SJCRH30 (cell line): ENCODE data around the gene NFATC1. TPM values are rescaled to one million over a fixed set of nuclear protein-coding genes. Genes with fewer than 3 reads are reported as not detected.
A peak's percentile ranks its signal among the peaks of the same experiment; 100 is the strongest.

Experiments
- DNase-seq, 2 experiments: peaks; one replicate each; pipeline ENCODE4 v3.0.0-alpha.2; 2015 to 2020
- H3K27ac ChIP-seq: fragments of 250-450 bp; sonication (Bioruptor Pico); 2 replicates; pipeline ENCODE4 v1.5.1; 2020; ENCODE audit warnings: mild to moderate bottlenecking, moderate library complexity
- H3K27me3 ChIP-seq: fragments of 250-450 bp; sonication (Bioruptor Pico); 2 replicates; pipeline ENCODE4 v1.5.1; 2020; ENCODE audit warnings: mild to moderate bottlenecking, moderate library complexity
- H3K36me3 ChIP-seq: fragments of 250-450 bp; sonication (Bioruptor Pico); 2 replicates; pipeline ENCODE4 v1.5.1; 2020; ENCODE audit warnings: mild to moderate bottlenecking, moderate library complexity
- H3K4me1 ChIP-seq: fragments of 250-450 bp; sonication (Bioruptor Pico); 2 replicates; pipeline ENCODE4 v1.5.1; 2020; ENCODE audit warnings: mild to moderate bottlenecking, moderate library complexity
- H3K4me3 ChIP-seq: fragments of 250-450 bp; sonication (Bioruptor Pico); 2 replicates; pipeline ENCODE4 v1.5.1; 2020; ENCODE audit warnings: mild to moderate bottlenecking, moderate library complexity
- H3K9me3 ChIP-seq: fragments of 250-450 bp; sonication (Bioruptor Pico); replicated peaks from 2 replicates; pipeline ENCODE4 v1.5.1; 2020; ENCODE audit warnings: mild to moderate bottlenecking, moderate library complexity
- total RNA-seq: library from RNA; depleted of rRNA; stranded (reverse); fragments of >200 nt; shearing (Covaris generic); gene quantifications from 2 replicates; pipeline ENCODE4 v1.2.3, GENCODE V29; 2014

NFATC1 gene
- total RNA-seq, 1 experiment from 2014 or later = 5.7 TPM

DNA sequence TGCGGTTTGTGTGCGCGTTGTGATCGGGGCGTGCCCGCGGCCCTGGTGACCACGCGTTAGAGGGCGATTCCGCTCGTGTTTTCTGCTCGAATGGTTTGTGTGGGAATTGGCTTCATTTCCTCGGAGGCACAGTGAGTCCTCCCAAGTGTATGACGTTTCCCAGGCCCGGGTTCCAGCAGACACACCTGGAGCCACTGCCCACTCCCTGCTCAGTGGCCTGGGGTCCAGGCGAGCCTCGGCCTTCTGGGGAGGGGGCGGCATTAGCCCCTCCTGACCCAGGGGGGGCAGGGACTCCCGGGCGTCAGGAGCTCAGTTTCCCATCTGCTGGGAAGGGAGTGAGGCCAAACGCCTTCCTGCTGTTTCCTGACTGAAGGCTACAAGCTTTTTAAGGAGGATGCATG lies 92.1 kb downstream of the NFATC1 start:
- Histone ChIP-seq H3K4me1 (peaks cover 11% of the 10 kb centered on the region), H3K27ac (no peak overlapping the region), H3K36me3 (no peaks in the 10 kb centered on the region), H3K4me3 (no peak overlapping the region), H3K27me3 (no peaks in the 10 kb centered on the region), H3K9me3 (no peaks in the 10 kb centered on the region)
- DNase-seq = no peak

- Histone ChIP-seq H3K27me3 (no peaks in the 10 kb centered on the region), H3K4me3 (no peak overlapping the region), H3K9me3 (no peaks in the 10 kb centered on the region), H3K27ac (no peak overlapping the region), H3K4me1 (peaks cover 11% of the 10 kb centered on the region), H3K36me3 (no peaks in the 10 kb centered on the region)
- DNase-seq = no peak
Measured at GRCh38 chr18:79488311-79489050, 92.8 kb downstream of the NFATC1 start.

DNA sequence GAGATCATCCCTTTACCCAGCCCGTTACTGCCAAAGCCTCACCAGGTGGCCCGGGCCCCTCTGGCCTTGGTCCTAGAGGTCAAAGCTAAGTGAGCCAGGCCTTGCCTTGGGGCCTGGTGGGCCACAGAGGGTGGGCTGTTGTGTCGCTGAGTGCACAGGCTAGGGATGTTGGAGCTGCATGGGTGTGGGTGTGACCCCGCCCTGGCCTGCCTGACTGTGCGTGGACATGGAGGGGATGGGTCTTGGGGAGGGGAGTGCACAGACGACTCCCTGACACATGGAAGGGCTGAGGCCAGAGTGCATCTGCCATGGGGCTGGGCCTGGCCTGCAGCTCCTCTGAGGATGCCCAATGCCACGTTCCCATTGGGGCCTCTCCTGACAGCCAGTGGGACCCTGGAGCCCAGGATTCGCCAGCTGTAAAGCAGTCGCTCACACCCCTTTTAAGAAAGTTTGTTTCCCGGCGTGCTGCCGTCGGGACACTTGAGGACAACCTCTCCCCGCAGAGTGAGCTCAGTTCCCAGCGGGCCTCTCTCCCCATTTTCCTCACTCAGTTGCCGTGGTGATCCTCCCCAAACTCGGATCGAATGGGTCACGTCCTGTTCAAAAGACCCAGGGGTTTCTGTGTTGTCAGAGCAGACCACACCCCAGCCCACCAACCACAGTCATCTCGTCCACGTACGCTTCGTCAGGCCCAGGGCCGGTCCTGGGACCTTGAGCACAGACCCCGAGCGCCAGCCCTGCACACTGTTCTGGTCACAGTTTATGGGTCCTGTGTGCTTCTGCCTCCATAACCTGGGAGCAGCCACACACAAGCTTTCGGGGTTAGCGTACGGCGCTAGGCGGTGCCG lies 93.5 kb downstream of the NFATC1 start:
- DNase-seq = no peak
- no peak overlapping the region for H3K4me3 ChIP-seq
- no peaks in the 10 kb centered on the region for H3K36me3 ChIP-seq
- H3K27ac ChIP-seq = no peak overlapping the region
- H3K4me1 ChIP-seq = peaks cover 8% of the 10 kb centered on the region
- no peaks in the 10 kb centered on the region for H3K27me3 ChIP-seq
- H3K9me3 ChIP-seq = no peaks in the 10 kb centered on the region

DNA sequence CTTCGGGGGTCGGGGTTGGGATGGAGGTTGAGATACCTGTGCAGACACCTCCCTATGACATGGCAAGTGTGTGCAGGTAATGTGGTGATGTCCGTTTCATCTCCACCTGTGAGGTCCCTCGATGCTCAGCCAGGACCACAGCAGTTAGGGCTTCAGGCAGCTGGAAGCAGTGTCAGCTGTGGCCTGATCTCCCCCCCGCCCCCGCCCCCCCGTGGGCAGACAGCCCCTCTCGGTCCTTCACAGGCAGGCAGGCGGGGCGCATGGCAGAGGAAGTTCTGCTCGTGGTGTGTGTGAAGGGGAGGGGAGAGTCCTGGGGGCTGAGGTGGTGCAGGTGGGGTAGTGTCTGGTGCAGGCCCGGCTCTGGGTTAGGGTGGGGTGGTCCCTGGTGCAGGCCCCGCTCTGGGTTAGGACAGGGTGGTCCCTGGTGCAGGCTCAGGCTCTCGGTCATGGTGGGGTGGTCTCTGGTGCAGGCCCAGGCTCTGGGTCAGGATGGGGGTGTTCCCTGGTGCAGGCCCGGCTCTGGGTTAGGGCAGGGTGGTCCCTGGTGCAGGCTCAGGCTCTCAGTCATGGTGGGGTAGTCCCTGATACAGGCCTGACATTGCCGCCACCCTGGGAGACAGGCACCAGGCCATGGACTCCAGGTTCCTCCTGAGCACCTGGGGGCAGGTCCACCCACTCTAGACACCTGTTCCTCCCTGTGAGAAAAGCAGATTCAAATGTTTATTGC lies 94.3 kb downstream of the NFATC1 start:
- H3K9me3 ChIP-seq = no peaks in the 10 kb centered on the region
- no peaks in the 10 kb centered on the region for H3K36me3 ChIP-seq
- no peak overlapping the region for H3K4me3 ChIP-seq
- DNase-seq = no peak
- H3K27me3 ChIP-seq = no peaks in the 10 kb centered on the region
- peaks cover 4% of the 10 kb centered on the region for H3K4me1 ChIP-seq
- H3K27ac ChIP-seq = no peak overlapping the region

DNA sequence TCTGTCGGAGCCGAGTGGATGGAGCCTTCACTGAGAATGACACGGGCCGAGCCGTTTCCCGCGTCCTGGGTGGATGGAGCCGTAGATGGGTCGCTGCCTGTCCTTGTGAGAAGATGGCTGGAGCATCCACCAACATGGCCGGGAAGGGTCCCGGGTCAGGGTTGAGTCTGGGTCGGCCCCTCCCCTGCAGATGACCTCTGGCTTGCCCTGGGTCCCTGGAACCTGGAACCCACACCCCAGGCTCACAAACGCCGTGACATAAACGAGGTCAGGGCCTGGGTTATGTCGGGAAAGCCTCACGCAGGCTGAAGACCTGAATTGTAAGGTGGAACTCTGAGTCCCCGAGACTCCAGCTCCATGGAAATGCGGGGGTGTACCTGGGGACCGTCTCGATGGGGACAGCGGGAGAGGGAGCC lies 94.9 kb downstream of the NFATC1 start:
- H3K4me3 ChIP-seq = no peak overlapping the region
- no peaks in the 10 kb centered on the region for H3K27me3 ChIP-seq
- H3K9me3 ChIP-seq = no peaks in the 10 kb centered on the region
- no peak for DNase-seq
- peaks cover 4% of the 10 kb centered on the region for H3K4me1 ChIP-seq
- H3K36me3 ChIP-seq = no peaks in the 10 kb centered on the region
- no peak overlapping the region for H3K27ac ChIP-seq

DNA sequence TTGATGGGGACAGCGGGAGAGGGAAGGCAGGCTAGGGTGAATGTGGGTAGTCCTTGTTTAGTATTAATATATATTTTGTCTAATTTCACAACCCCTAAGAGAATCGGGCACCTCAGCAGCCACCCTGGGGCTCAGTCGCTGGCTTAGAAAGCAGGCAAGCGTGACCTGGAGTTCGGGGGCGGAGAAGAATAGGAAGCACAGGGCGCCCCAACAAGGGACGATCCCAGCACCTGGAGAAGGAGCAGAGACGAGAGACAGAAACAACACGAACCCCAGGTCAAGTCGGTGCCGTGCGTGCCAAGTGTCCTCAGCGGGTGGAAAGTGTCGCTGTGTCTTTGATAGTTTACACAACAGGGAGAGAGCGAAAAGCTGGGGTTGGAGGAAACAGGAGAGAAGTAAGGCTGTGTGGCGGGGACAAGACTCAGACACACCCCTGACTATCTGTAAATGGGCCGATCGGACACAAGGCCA lies 95.4 kb downstream of the NFATC1 start:
- Histone ChIP-seq H3K27ac (no peak overlapping the region), H3K9me3 (no peaks in the 10 kb centered on the region), H3K4me3 (no peak overlapping the region), H3K36me3 (no peaks in the 10 kb centered on the region), H3K4me1 (peaks cover 2% of the 10 kb centered on the region; the same call in 1 of the 2 replicates), H3K27me3 (no peaks in the 10 kb centered on the region)
- no peak for DNase-seq

DNA sequence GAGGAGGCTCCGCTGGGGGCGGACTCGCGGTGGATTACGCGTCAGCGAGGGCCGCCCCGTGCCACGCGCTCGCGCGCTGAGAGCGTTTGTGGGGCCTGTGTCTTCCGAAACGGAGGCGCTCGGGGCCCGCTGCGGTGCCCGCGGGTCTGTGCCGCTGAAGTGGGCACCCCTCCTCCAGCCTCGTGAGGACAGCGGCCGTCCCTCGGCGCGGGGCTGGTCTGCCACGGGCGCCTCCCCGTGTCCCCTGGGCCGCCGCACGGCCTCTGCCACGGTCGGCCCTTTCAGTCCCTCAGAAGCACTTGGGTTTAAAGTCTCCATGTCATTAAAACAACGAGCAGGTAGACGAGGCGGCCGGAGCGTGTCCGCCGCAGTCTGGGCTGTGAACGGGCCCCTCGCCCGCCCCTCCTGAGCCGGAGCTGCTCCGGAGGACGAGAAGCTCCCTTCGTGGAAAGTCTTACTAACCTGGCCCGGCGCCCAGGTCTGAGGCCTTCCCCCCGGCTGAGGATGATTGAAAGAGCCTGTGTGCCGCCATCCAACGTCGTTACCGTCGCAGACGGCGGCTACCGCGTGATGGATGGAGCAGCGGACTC lies 97.6 kb downstream of the NFATC1 start:
- H3K27ac ChIP-seq = no peak overlapping the region
- H3K36me3 ChIP-seq = no peaks in the 10 kb centered on the region
- no peaks in the 10 kb centered on the region for H3K27me3 ChIP-seq
- DNase-seq = no peak
- H3K4me3 ChIP-seq = no peak overlapping the region
- H3K4me1 ChIP-seq = no peaks in the 10 kb centered on the region
- no peaks in the 10 kb centered on the region for H3K9me3 ChIP-seq

- Histone ChIP-seq H3K9me3 (no peaks in the 10 kb centered on the region), H3K27ac (no peak overlapping the region), H3K27me3 (no peaks in the 10 kb centered on the region), H3K36me3 (no peaks in the 10 kb centered on the region), H3K4me3 (no peak overlapping the region), H3K4me1 (no peaks in the 10 kb centered on the region)
- DNase-seq = no peak
Measured at GRCh38 chr18:79493801-79494211, 98.1 kb downstream of the NFATC1 start.

DNA sequence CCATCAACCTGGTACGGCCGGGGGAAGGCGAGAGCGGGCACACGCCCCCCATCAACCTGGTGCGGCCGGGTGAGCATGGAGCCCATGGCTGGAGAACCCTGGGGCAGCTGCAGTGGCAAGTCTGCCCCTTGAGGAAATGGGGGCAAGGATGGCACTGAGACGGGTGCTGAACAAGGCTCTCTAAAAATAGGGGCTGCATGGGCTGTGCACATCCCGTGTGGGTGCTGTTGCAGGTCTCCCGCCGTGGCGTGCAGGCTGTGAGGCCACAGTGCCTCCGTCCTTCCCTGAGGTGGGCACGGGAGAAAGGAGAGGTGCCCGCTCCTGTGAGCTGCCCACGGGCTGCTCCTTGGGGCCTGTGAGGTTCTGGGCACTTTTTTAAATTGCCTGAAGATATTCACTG lies 99.2 kb downstream of the NFATC1 start:
- Histone ChIP-seq H3K27ac (no peak overlapping the region), H3K27me3 (no peaks in the 10 kb centered on the region), H3K36me3 (no peaks in the 10 kb centered on the region), H3K9me3 (no peaks in the 10 kb centered on the region), H3K4me1 (no peaks in the 10 kb centered on the region), H3K4me3 (no peak overlapping the region)
- DNase-seq = no peak

DNA sequence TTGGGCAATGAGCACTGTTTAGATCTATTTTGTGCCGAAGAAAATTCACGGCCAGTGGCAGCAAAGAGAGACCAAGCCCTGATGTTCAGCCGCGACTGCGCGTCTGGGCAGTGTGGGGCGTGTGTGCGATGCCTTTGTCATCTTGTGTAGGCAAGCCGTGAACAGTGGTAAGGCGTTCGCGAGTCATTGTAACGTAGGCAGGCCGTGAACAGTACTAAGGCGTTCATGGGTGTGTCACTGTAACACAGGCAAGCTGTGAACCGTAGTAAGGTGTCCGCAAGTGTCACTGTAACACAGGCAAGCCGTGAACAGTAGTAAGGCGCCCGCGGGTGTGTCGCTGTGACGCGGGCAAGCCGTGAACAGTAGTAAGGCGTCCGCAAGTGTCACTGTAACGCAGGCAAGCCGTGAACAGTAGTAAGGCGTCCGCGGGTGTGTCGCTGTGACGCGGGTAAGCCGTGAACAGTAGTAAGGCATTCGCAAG lies 99.9 kb downstream of the NFATC1 start:
- no peaks in the 10 kb centered on the region for H3K4me1 ChIP-seq
- no peaks in the 10 kb centered on the region for H3K27me3 ChIP-seq
- no peak overlapping the region for H3K4me3 ChIP-seq
- no peak overlapping the region for H3K27ac ChIP-seq
- no peak for DNase-seq
- H3K9me3 ChIP-seq = no peaks in the 10 kb centered on the region
- no peaks in the 10 kb centered on the region for H3K36me3 ChIP-seq

DNA sequence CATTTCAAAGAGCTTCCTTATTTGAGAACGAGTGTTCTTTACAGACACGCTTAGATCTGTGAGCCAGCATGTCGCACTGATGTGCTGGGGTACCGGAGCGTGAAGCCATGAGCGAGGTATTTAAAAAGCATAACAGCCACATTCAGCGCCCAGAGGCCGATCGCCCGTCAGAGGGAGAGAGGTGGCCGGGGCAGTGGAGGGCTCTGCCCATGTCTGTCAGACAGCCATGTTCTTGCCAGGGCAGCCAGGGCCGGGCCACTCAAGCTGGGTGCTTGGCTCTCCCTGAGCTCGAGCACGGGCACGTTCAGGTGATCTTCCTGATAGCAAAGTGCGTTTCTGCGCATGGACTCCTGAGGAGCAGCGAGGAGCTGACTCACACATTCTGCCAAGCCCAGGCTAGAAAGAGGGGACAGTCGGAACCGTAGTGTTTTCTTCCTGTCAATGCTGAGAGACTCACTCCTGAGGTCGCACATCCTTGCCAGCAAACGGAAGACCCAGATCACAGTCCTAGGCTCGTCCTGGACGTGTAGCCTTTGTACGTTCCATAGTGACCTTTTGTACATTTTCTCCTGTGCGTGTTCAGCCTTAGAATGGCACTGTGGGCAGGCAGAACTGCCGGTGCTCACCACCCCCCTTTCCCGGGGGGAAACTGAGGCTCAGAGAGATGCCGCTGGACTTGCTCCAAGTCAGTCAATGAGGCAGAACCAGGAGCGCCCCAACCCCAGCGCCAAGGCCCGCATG lies 100.7 kb downstream of the NFATC1 start:
- DNase-seq = no peak
- no peaks in the 10 kb centered on the region for H3K9me3 ChIP-seq

GRCh38 chr18:79496978-79497637 lies 101.4 kb downstream of the NFATC1 start:
- DNase-seq = peak in 1 of 2 experiments; percentile 35
- H3K4me3 ChIP-seq = no peak overlapping the region
- no peaks in the 10 kb centered on the region for H3K9me3 ChIP-seq
- H3K36me3 ChIP-seq = no peaks in the 10 kb centered on the region
- H3K27ac ChIP-seq = no peak overlapping the region
- no peaks in the 10 kb centered on the region for H3K27me3 ChIP-seq
- H3K4me1 ChIP-seq = no peaks in the 10 kb centered on the region

More for the DNA sequence above, 100.7 kb downstream of the NFATC1 start:
- H3K27ac ChIP-seq = no peak overlapping the region
- H3K4me1 ChIP-seq = no peaks in the 10 kb centered on the region
- no peak overlapping the region for H3K4me3 ChIP-seq
- H3K27me3 ChIP-seq = no peaks in the 10 kb centered on the region
- H3K36me3 ChIP-seq = no peaks in the 10 kb centered on the region

DNA sequence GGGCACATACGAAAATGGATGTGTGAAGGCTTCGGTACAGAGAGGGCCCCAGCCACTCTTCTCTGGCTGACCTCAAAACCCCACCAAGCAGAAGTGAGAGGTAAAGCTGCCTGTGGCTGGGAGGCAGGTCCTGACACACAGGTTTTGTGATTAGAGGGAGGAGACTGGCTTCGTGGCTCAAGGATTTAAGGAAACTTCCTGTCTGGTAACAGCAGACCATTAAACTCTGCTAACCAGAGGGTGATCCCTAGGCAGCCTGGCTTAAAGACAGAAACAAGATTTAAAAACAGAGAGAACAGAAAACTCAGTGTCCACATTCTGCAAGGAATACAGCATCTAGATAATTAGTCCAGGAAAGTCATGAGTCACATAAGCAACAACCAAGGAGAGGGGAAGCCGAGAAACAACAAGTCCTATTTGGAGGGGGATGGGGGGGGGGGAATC lies 101.9 kb downstream of the NFATC1 start:
- no peak for DNase-seq
- Histone ChIP-seq H3K27me3 (no peaks in the 10 kb centered on the region), H3K9me3 (no peaks in the 10 kb centered on the region), H3K27ac (no peak overlapping the region), H3K36me3 (no peaks in the 10 kb centered on the region), H3K4me3 (no peak overlapping the region), H3K4me1 (no peaks in the 10 kb centered on the region)
